Astrocyte (in vitro differentiated cells and primary cell): ENCODE measurements around the gene RPL5. TPM values are rescaled to one million over a fixed set of nuclear protein-coding genes. Genes with fewer than 3 reads are reported as not detected.
A peak's percentile ranks its signal among the peaks of the same experiment; 100 is the strongest.

Experiments used
- DNase-seq: peaks from one replicate; pipeline ENCODE4 v3.0.0-alpha.2; 2010; ENCODE audit warnings: low read depth
- FAIRE-seq: peaks from 2 replicates; lab custom pipeline; 2011; peaks lifted over from hg19 to GRCh38; lab: Jason Lieb, UNC
- H2AFZ ChIP-seq: 2 replicates; pipeline ENCODE4 v1.6.0; 2012; ENCODE audit warnings: low read depth, low read length, inconsistent platforms
- H3K27ac ChIP-seq: 2 replicates; pipeline ENCODE4 v1.5.1; 2011; ENCODE audit warnings: low read depth, low read length, inconsistent platforms
- H3K27me3 ChIP-seq: 2 replicates; pipeline ENCODE4 v1.6.0; 2011; ENCODE audit warnings: low read length, inconsistent platforms; ENCODE audit not compliant: insufficient read depth
- H3K36me3 ChIP-seq: 2 replicates; pipeline ENCODE4 v1.5.1; 2011; ENCODE audit warnings: low read length, inconsistent platforms; ENCODE audit not compliant: insufficient read depth
- H3K4me1 ChIP-seq: 2 replicates; pipeline ENCODE4 v1.5.1; 2011; ENCODE audit warnings: low read length, inconsistent platforms; ENCODE audit not compliant: insufficient read depth
- H3K4me2 ChIP-seq: 2 replicates; pipeline ENCODE4 v1.6.0; 2012; ENCODE audit warnings: low read length, inconsistent platforms
- H3K4me3 ChIP-seq: 2 replicates; pipeline ENCODE4 v1.5.1; 2011; ENCODE audit warnings: low read depth, mild to moderate bottlenecking, low read length, inconsistent platforms; ENCODE audit not compliant: insufficient read depth
- H3K79me2 ChIP-seq: 2 replicates; pipeline ENCODE4 v1.6.0; 2012; ENCODE audit warnings: mild to moderate bottlenecking, low read length, inconsistent platforms; ENCODE audit not compliant: insufficient read depth
- H3K9ac ChIP-seq: 2 replicates; pipeline ENCODE4 v1.6.0; 2012; ENCODE audit warnings: mild to moderate bottlenecking, low read length, inconsistent platforms
- H3K9me3 ChIP-seq: 2 replicates; pipeline ENCODE4 v1.5.1; 2012; ENCODE audit warnings: low read depth, mild to moderate bottlenecking, low read length, inconsistent platforms; ENCODE audit not compliant: insufficient read depth
- H4K20me1 ChIP-seq: 2 replicates; pipeline ENCODE4 v1.6.0; 2012; ENCODE audit warnings: low read length, inconsistent platforms; ENCODE audit not compliant: insufficient read depth
- H3K27ac Mint-ChIP-seq: one replicate; pipeline ENCODE4 v1.8.0; 2021; ENCODE audit warnings: mild to moderate bottlenecking, mixed read lengths; ENCODE audit not compliant: unreplicated experiment
- H3K27me3 Mint-ChIP-seq: one replicate; pipeline ENCODE4 v1.8.0; 2021; ENCODE audit warnings: low read depth, mixed read lengths; ENCODE audit not compliant: unreplicated experiment
- H3K36me3 Mint-ChIP-seq: one replicate; pipeline ENCODE4 v1.8.0; 2021; ENCODE audit warnings: low read depth, mixed read lengths; ENCODE audit not compliant: unreplicated experiment
- H3K4me1 Mint-ChIP-seq: one replicate; pipeline ENCODE4 v1.8.0; 2021; ENCODE audit warnings: low read depth, mixed read lengths; ENCODE audit not compliant: unreplicated experiment
- H3K4me3 Mint-ChIP-seq: one replicate; pipeline ENCODE4 v1.8.0; 2021; ENCODE audit warnings: mild to moderate bottlenecking, moderate library complexity, mixed read lengths; ENCODE audit not compliant: unreplicated experiment
- H3K9me3 Mint-ChIP-seq: one replicate; pipeline ENCODE4 v1.8.0; 2021; ENCODE audit warnings: mild to moderate bottlenecking, mixed read lengths; ENCODE audit not compliant: unreplicated experiment
- EZH2 ChIP-seq: IDR thresholded peaks from 2 replicates; pipeline ENCODE4 v1.6.1; 2012; ENCODE audit warnings: mild to moderate bottlenecking, low read length, inconsistent platforms; ENCODE audit not compliant: insufficient read depth
- total RNA-seq: library from RNA; stranded (reverse); gene quantifications from 2 replicates; pipeline ENCODE4 v1.2.1, GENCODE V29; 2021
- TF ChIP-seq, protein P1 (sequence below): IDR thresholded peaks from 2 replicates; pipeline ENCODE4 v1.5.1; 2011; ENCODE audit warnings: low read depth, mild to moderate bottlenecking, inconsistent platforms, low read length, moderate library complexity; ENCODE audit not compliant: insufficient read depth

RPL5 gene
- total RNA-seq, 1 donor from 2014 or later, result 846 TPM

DNA sequence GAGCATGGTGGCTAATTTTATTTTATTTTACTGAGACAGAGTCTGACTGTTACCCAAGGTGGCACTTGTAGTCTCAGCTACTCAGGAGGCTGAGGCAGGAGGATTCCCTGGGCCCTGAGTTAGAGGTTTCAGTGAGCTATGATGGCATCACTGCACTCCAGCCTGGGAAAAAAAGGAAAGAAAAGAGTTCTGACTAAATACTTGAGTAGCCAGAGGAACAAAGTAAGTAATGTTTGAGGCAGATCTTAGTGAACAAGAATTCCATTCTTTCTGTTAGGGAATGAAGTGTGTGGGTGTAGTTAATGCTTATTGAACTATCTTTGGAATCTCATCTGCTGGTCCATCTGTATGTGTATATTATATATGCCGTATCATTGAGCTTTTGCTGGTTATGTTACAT is 33.9 kb upstream of the RPL5 start:
- no peaks in the 10 kb centered on the region for H3K27me3 Mint-ChIP-seq
- H3K9me3 Mint-ChIP-seq, result no peaks in the 10 kb centered on the region
- H3K27ac Mint-ChIP-seq, result peak overlapping the region; percentile 80
- DNase-seq (peak; percentile 89), FAIRE-seq (peak; percentile 20)
- Histone ChIP-seq H3K27me3 (no peaks in the 10 kb centered on the region), H2AFZ (no peak overlapping the region), H3K36me3 (no peaks in the 10 kb centered on the region), H3K4me3 (no peak overlapping the region), H3K79me2 (no peaks in the 10 kb centered on the region), H4K20me1 (no peaks in the 10 kb centered on the region), H3K4me2 (peak overlapping the region; percentile 9), H3K9me3 (no peaks in the 10 kb centered on the region), H3K4me1 (peaks cover 12% of the 10 kb centered on the region), H3K9ac (no peak overlapping the region), H3K27ac (peak overlapping the region; percentile 34)
- H3K36me3 Mint-ChIP-seq, result no peaks in the 10 kb centered on the region
- peaks cover 13% of the 10 kb centered on the region for H3K4me1 Mint-ChIP-seq
- H3K4me3 Mint-ChIP-seq, result no peak overlapping the region
- TF ChIP-seq, protein P1, sequence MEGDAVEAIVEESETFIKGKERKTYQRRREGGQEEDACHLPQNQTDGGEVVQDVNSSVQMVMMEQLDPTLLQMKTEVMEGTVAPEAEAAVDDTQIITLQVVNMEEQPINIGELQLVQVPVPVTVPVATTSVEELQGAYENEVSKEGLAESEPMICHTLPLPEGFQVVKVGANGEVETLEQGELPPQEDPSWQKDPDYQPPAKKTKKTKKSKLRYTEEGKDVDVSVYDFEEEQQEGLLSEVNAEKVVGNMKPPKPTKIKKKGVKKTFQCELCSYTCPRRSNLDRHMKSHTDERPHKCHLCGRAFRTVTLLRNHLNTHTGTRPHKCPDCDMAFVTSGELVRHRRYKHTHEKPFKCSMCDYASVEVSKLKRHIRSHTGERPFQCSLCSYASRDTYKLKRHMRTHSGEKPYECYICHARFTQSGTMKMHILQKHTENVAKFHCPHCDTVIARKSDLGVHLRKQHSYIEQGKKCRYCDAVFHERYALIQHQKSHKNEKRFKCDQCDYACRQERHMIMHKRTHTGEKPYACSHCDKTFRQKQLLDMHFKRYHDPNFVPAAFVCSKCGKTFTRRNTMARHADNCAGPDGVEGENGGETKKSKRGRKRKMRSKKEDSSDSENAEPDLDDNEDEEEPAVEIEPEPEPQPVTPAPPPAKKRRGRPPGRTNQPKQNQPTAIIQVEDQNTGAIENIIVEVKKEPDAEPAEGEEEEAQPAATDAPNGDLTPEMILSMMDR, result no peak
- no peak for TF ChIP-seq EZH2

DNA sequence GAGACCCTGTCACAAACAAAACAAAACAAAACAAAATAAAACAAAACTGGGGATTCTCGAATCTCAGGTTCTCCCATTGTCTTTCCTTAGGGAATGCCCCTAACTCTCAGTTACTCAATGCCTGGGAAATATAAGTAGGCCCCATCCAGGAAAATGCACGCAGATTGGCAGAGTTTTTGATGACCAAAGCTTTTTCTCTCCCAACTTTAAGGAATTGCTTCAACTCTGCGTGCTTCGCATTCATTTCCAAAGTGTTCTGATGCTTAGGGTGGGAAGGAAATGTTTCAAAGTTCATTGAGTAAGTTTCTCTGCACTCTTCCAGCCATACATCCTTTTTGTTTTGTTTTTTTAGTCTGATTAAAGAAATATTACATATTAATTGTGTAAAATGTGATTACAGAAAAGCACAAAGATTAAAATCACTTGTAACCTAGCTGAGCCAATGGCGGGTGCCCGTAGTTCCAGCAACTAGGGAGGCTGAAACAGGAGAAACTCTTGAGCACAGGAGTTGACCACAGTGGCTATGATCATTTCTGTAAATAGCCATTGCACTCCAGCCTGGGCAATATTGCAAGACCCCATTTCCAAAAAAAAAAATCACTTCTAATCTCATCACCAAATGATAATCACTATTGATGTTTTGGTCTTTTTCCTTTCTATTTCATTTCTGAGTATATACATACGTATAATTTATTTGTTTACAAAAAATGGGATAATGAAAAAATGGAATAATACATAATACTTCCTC is 28.5 kb upstream of the RPL5 start:
- no peaks in the 10 kb centered on the region for H3K9me3 Mint-ChIP-seq
- Histone ChIP-seq H2AFZ (no peak overlapping the region), H3K4me1 (peaks cover 9% of the 10 kb centered on the region), H3K9me3 (no peaks in the 10 kb centered on the region), H3K27ac (no peak overlapping the region), H3K27me3 (no peaks in the 10 kb centered on the region), H3K9ac (no peak overlapping the region), H3K4me3 (no peak overlapping the region), H3K79me2 (no peaks in the 10 kb centered on the region), H3K36me3 (no peaks in the 10 kb centered on the region), H3K4me2 (no peak overlapping the region), H4K20me1 (no peaks in the 10 kb centered on the region)
- H3K36me3 Mint-ChIP-seq, result no peaks in the 10 kb centered on the region
- DNase-seq (no peak), FAIRE-seq (no peak)
- no peaks in the 10 kb centered on the region for H3K27me3 Mint-ChIP-seq
- no peak overlapping the region for H3K27ac Mint-ChIP-seq
- H3K4me3 Mint-ChIP-seq, result no peak overlapping the region
- TF ChIP-seq EZH2, result no peak
- TF ChIP-seq, protein P1, result no peak
- H3K4me1 Mint-ChIP-seq, result peaks cover 10% of the 10 kb centered on the region

DNA sequence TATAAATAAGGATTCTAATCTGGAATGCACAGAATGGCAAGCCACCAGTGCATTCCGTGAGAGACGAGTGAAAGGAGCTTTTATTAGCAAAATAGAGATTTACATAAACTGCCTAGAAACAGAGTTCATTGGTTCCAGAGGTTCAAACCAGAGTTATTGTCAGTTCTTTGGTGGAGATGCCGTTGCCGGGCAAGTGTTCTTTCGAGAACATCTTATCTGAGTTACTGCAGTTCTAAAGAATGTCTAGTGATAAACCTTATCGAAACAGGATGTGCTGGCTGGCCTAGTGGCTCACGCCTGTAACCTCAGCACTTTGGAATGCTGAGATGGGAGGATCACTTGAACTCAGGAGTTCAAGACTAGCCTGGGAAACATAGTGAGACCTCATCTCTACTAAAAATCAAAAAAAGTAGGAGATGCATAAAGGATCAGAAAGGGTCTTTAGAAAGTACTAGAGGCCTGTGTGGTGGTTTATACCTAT is 27.1 kb upstream of the RPL5 start:
- DNase-seq (peak; percentile 99), FAIRE-seq (peak; percentile 98)
- Histone ChIP-seq H3K9ac (peak overlapping the region; percentile 45), H4K20me1 (no peaks in the 10 kb centered on the region), H3K9me3 (no peaks in the 10 kb centered on the region), H3K36me3 (no peaks in the 10 kb centered on the region), H2AFZ (no peak overlapping the region), H3K27ac (peak overlapping the region; percentile 87), H3K4me1 (peaks cover 10% of the 10 kb centered on the region), H3K4me2 (peak overlapping the region; percentile 32), H3K27me3 (no peaks in the 10 kb centered on the region), H3K4me3 (no peak overlapping the region), H3K79me2 (no peaks in the 10 kb centered on the region)
- Mint-ChIP-seq H3K36me3 (no peaks in the 10 kb centered on the region), H3K27ac (peak overlapping the region; percentile 98), H3K9me3 (no peaks in the 10 kb centered on the region), H3K4me3 (no peak overlapping the region), H3K27me3 (no peaks in the 10 kb centered on the region), H3K4me1 (peaks cover 10% of the 10 kb centered on the region)
- TF ChIP-seq EZH2, result no peak
- TF ChIP-seq, protein P1, result no peak
